OCI-LY3 (cell line): ENCODE results near the gene SGMS2.

Source experiments
- H2AFZ ChIP-seq: fragments of 200-600, 300-600 bp; shearing (Covaris generic); 2 replicates; pipeline ENCODE4 v1.6.0; 2014; ENCODE audit warnings: antibody characterized with exemption, low read depth, low read length
- H3K27ac ChIP-seq: fragments of 200-600, 300-600 bp; sonication (generic); 2 replicates; pipeline ENCODE4 v1.5.1; 2014; ENCODE audit warnings: mild to moderate bottlenecking, low read length, moderate library complexity, mixed read lengths
- H3K27me3 ChIP-seq: fragments of 200-600, 300-600 bp; sonication (generic); 2 replicates; pipeline ENCODE4 v1.6.1; 2014; ENCODE audit warnings: low read depth, low read length, mixed read lengths
- H3K36me3 ChIP-seq: fragments of 200-600, 300-600 bp; sonication (generic); replicated peaks from 2 replicates; pipeline ENCODE3; 2014; ENCODE audit warnings: low read depth, low read length, mixed read lengths
- H3K4me1 ChIP-seq: fragments of 300-600, 200-600 bp; sonication (generic); 2 replicates; pipeline ENCODE4 v1.6.1; 2014; ENCODE audit warnings: low read length, mixed read lengths
- H3K4me2 ChIP-seq: fragments of 200-600, 300-600 bp; sonication (generic); 2 replicates; pipeline ENCODE4 v1.6.1; 2014; ENCODE audit warnings: low read length, mixed read lengths
- H3K4me3 ChIP-seq: fragments of 300-600, 200-600 bp; sonication (generic); 2 replicates; pipeline ENCODE4 v1.5.1; 2014; ENCODE audit warnings: antibody characterized with exemption, mild to moderate bottlenecking, low read length, moderate library complexity
- H3K79me2 ChIP-seq: fragments of 300-600, 200-600 bp; shearing (Covaris generic); 2 replicates; pipeline ENCODE4 v1.6.1; 2014; ENCODE audit warnings: mild to moderate bottlenecking, low read length, mixed read lengths
- H3K9ac ChIP-seq: fragments of 300-600, 200-600 bp; shearing (Covaris generic); 2 replicates; pipeline ENCODE4 v1.6.0; 2014; ENCODE audit warnings: mild to moderate bottlenecking, low read length, moderate library complexity
- H3K9me3 ChIP-seq: fragments of 200-600, 300-600 bp; shearing (Covaris generic); 2 replicates; pipeline ENCODE4 v1.6.1; 2014; ENCODE audit warnings: low read length, mixed read lengths; ENCODE audit not compliant: insufficient read depth
- H4K20me1 ChIP-seq: fragments of 200-600, 300-600 bp; sonication (generic); 2 replicates; pipeline ENCODE4 v1.6.1; 2016; ENCODE audit warnings: low read length, mixed read lengths; ENCODE audit not compliant: insufficient read depth
- CTCF ChIP-seq: fragments of 200-600, 300-600 bp; sonication (generic); IDR thresholded peaks from 2 replicates; pipeline ENCODE4 v1.5.1; 2014; ENCODE audit warnings: antibody characterized with exemption, low read length, low read depth
- EZH2phosphoT487 ChIP-seq: fragments of 200-600 bp; shearing (Covaris generic); IDR thresholded peaks from 2 replicates; pipeline ENCODE4 v1.6.1; 2018; ENCODE audit warnings: antibody characterized with exemption, mixed run types, low read depth

SGMS2 gene

GRCh38 chr4:107866726-107867125 is 42.0 kb downstream of the SGMS2 start:
- Histone ChIP-seq H3K4me2 (no peak overlapping the region), H2AFZ (no peak overlapping the region), H3K79me2 (no peaks in the 10 kb centered on the region), H4K20me1 (no peaks in the 10 kb centered on the region), H3K4me1 (no peaks in the 10 kb centered on the region), H3K4me3 (no peak overlapping the region), H3K27me3 (no peaks in the 10 kb centered on the region; the same call in 1 of the 2 replicates), H3K27ac (no peak overlapping the region), H3K9me3 (no peaks in the 10 kb centered on the region), H3K9ac (no peak overlapping the region), H3K36me3 (no peaks in the 10 kb centered on the region)
- TF ChIP-seq CTCF, result no peak
- no peak for TF ChIP-seq EZH2phosphoT487

- TF ChIP-seq CTCF (no peak), EZH2phosphoT487 (no peak)
Observed at GRCh38 chr4:107870236-107870635, 45.5 kb downstream of the SGMS2 start.

GRCh38 chr4:107870916-107871786 is 46.4 kb downstream of the SGMS2 start:
- no peaks in the 10 kb centered on the region for H3K36me3 ChIP-seq
- H3K9me3 ChIP-seq, result no peaks in the 10 kb centered on the region
- H3K4me3 ChIP-seq, result no peak overlapping the region
- no peak overlapping the region for H3K27ac ChIP-seq
- TF ChIP-seq EZH2phosphoT487 (no peak), CTCF (no peak)
- H3K79me2 ChIP-seq, result no peaks in the 10 kb centered on the region
- no peak overlapping the region for H3K9ac ChIP-seq
- peaks cover 8% of the 10 kb centered on the region for H3K4me1 ChIP-seq
- no peak overlapping the region for H3K4me2 ChIP-seq
- H3K27me3 ChIP-seq, result no peaks in the 10 kb centered on the region
- H4K20me1 ChIP-seq, result no peaks in the 10 kb centered on the region
- H2AFZ ChIP-seq, result no peak overlapping the region

More at GRCh38 chr4:107870236-107870635, 45.5 kb downstream of the SGMS2 start:
- Histone ChIP-seq H3K4me1 (peaks cover 8% of the 10 kb centered on the region), H4K20me1 (no peaks in the 10 kb centered on the region), H2AFZ (no peak overlapping the region), H3K79me2 (no peaks in the 10 kb centered on the region), H3K9me3 (no peaks in the 10 kb centered on the region), H3K27ac (no peak overlapping the region), H3K4me3 (no peak overlapping the region), H3K4me2 (no peak overlapping the region), H3K27me3 (no peaks in the 10 kb centered on the region), H3K9ac (no peak overlapping the region), H3K36me3 (no peaks in the 10 kb centered on the region)

GRCh38 chr4:107874024-107874423 is 49.3 kb downstream of the SGMS2 start:
- H3K9ac ChIP-seq, result no peak overlapping the region
- no peaks in the 10 kb centered on the region for H3K9me3 ChIP-seq
- H3K4me2 ChIP-seq, result no peak overlapping the region
- H3K79me2 ChIP-seq, result no peaks in the 10 kb centered on the region
- H3K36me3 ChIP-seq, result no peaks in the 10 kb centered on the region
- no peaks in the 10 kb centered on the region for H3K27me3 ChIP-seq
- no peak overlapping the region for H3K27ac ChIP-seq
- H2AFZ ChIP-seq, result no peak overlapping the region
- no peaks in the 10 kb centered on the region for H4K20me1 ChIP-seq
- H3K4me1 ChIP-seq, result peaks cover 8% of the 10 kb centered on the region
- H3K4me3 ChIP-seq, result no peak overlapping the region
- TF ChIP-seq EZH2phosphoT487 (no peak), CTCF (no peak)
